NCI-H2107 treated with DMSO at 0.1 percent for 48 hours (cell line): ENCODE results near the gene NKAIN1.
"Not testable (repeated sequence)": the region's sequence is repeated elsewhere in the genome, so short reads cannot be mapped to it uniquely, and the experiment has no call there.

Experiments used
- DNase-seq: peaks from one replicate; lab custom pipeline; 2025; ENCODE audit not compliant: unreplicated experiment; lab: John Stamatoyannopoulos, UW

NKAIN1 gene

GRCh38 chr1:31239653-31240241, at the start of gene NKAIN1:
NKAIN1 (minus strand) TSS chr1:31239887; CDS start chr1:31239547, 340 bp downstream.
- no peak for DNase-seq

DNA sequence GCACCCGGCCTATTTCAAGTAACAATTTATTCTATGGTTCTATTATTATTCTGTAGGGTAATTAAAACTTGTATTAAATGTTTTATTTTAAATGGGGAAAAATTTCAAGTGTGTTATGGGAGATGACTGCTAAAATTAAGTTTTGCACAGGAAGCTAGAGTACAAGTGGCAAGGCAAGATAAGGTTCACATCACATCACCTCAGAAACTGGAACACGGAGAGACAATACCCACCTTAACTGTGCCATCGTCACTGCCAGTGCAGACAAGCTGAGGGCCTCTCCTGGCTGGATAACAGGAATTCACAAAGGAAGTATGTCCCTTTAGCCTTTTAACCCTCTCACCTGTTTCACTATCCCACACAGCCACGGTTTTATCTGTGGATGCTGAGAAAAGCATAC, 49.3 kb upstream of the NKAIN1 start:
- DNase-seq, result no peak

DNA sequence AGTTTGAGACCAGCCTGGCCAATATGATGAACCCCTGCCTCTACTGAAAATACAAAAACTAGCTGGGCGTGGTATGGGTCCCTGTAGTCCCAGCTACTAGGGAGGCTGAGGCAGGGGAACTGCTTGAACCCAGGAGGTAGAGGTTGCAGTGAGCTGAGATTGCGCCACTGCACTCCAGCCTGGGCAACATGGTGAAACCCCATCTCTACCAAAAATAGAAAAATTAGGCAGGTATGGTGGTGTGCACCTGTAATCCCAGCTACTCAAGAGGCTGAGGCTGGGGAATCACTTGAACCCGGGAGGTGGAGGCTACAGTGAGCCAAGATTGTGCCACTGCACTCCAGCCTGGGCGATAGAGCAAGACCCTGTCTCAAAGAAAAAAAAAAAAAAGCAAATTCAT, 48.1 kb upstream of the NKAIN1 start:
- not testable (repeated sequence) for DNase-seq

DNA sequence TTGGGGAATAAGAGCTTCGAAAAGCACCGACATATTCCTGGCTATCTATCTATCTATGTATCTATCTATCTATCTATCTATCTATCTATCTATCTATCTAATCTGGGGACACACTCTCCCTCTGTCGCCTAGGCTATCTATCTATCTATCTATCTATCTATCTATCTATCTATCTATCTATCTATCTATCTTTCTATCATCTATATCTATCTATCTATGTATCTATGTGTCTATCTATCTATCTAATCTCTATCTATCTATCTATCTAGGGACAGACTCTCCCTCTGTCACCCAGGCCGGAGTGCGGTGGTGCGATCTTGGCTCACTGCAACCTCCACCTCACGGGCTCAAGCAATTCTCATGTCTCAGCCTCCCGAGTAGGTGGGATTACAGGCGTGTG, 42.7 kb upstream of the NKAIN1 start:
- DNase-seq, result not testable (repeated sequence)

DNA sequence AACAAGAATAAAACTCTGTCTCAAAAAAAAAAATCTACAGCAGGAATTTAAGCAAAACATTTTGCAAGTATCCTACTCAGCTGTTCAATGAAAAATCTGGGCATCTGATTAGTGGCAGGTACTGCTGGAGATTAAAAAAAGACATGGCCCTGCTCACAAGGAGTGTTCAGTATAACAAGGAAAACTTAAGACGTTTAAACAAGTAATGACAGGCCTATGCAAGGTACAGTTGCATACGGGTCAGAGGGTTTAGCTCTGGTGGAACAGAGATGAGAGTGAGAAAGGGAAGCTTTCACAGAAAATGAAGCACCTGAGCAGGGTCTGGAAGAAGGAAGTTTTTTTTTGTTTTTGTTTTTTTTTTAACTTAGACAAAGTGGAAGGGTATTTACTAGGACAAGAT, 33.9 kb upstream of the NKAIN1 start:
- DNase-seq, result no peak

DNA sequence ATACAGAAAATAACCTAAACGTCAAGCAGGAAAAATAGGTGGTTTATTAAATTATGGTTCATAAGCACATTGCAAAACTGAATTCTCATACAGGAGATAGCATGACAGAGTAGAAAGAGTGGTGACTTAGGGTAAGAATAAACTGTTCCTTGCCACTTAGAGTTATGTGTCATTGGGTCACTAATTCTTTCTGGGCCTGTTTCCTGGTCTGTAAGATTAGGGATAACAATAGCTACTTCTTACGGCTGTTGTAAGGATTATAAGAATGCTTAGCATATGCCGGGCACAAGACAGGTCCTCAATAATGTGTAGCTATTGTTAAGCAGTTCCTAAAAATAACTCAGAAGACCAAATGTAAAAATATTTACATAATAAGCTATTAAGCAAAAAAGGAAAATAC, 32.7 kb upstream of the NKAIN1 start:
- no peak for DNase-seq

DNA sequence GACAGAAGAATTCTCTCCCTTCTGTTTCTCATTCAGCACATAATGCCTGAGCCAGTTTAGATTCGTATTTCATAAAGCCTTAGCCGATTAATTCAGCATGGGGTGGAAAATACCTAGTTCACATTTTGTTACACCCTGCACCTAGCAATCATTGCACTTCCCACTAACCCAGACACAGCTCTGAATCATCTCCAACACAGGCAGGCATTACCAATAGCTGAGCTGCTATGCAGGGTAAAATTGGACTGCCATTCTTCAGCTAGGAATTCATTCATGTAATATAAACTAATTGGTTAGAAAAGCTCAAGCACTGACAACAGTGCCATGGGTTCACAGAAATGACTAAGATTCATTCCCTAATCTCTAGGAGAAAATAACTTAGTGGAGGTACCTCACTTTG, 26.9 kb upstream of the NKAIN1 start:
- no peak for DNase-seq

- no peak for DNase-seq
These were observed 25.2 kb upstream of the NKAIN1 start for GRCh38 chr1:31264790-31265386.

DNA sequence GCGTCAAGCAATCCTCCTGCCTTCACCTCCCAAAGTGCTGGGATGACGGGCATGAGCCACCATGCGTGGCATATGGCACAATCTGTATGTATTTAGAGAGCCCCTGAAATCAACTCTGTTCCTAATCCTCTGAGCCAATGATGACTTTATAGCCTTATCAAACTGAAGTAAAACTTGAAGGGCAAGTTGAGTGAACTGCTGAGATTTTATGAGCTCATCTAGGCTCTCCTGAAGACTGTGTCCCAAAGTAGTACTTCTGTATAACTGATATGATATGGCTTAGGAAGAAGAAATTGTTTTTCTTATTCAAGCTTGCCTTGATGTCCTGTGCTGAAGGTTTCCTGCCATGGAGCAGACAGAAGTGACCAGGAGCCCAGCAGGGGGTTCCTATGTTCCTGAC, 23.7 kb upstream of the NKAIN1 start:
- no peak for DNase-seq

DNA sequence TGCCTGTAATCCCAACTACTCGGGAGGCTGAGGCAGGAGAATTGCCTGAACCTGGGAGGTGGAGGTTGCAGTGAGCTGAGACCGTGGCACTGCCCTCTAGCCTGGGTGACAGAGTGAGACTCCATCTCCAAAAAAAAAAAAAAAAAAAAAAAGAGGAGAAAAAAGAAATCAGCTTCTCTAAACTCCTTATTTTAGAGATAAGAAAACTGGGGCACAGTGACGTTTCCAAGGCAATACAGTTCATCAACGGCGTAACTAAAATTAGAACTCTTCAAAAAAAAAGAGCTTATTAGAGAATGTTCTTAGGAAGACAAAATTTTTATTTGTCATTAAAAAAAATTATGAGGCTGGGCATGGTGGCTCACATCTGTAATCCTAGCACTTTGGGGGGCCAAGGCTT, 22.7 kb upstream of the NKAIN1 start:
- not testable (repeated sequence) for DNase-seq

DNA sequence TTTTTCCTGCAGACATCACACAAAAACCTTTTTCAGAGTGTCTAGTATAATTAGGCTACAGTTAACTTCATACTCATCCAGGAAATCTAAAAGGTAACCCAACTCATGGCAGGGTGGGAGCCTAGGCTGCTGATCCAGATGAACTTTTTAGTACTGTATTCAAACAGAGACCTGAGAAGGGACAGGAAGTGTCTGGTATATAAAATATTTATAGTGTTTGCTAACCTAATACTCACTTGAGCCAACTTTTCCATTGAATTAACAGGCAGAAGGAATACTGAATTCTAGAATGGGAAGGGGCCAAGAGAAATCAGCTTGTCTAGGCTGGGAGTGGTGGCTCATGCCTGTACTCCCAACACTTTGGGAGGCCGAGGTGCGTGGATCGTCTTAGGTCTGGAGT, 22.2 kb upstream of the NKAIN1 start:
- DNase-seq, result no peak

DNA sequence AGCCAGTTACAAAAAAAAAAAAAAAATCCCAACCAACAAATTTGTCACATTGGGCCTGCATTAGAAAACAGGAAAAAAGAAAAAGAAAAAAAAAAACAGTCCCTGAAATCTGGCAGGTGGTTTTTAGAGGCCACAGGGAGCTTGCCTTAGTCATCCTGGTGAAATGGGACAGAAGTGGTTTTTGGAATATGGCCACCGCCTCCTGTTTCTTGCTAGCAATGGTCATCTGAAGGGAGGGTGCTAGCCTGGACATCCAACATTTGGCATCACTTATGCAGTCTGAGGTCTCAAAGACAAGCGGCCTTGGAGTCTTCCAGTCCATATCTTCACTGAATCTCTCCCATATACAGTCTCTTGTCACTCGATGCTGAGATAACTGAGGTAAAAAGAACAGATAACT, 20.1 kb upstream of the NKAIN1 start:
- DNase-seq, result no peak

GRCh38 chr1:31258581-31258980, 18.9 kb upstream of the NKAIN1 start:
- no peak for DNase-seq

DNA sequence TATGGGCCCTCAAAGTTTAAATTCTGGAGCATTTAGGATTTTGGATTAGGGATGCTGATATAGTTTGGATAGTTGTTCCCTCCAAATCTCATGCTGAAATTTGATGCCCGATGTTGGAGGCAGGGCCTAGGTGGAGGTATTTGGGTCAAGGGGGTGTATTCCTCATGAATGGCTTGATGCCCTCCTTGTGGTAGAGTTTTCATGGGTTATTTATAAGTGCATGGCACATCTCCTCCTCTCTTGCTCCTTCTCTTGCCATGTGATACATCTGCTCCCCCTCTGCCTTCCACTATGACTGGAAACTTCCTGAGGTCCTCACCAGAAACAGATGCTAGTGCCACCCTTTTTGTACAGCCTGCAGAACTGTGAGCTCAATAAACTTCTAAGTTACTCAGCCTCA, 17.5 kb upstream of the NKAIN1 start:
- DNase-seq, result no peak

DNA sequence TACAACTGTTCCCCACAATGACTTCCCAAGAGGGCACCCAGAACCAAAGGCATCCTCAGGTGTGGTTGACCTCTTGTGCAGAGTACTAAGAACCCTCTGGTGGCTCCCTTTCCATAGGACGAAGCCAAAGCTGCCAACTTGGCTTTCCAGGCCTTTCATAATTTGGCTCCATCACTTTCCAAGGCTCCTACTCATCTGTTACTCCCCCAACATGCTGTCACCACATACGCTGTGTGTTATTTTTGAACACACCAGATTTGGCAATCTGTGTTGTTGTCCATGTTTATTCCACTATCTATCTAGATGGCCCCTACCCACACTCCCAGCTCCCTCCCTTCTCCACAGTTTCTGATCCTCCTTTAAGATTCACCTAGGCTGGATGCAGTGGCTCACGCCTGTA, 10.2 kb upstream of the NKAIN1 start:
- DNase-seq, result no peak

DNA sequence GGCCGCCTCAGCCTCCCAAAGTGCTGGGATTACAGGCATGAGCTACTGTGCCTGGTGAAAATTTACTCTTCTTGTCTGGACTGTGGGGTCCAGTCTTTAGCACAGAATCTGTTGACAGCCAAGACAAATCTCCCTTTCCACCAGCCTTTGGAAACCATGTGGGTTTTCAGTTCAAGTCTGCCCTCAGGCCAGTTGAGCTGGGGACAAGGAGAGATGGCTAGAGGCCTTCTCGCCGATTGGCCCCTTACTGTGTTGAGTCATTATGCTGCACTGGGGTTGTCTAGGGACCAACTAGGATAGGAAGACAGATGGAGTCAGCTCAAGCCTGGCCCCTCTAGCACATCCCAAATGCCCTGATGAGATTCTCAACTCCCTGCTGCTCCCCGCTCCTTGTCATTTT, 8.6 kb upstream of the NKAIN1 start:
- no peak for DNase-seq

DNA sequence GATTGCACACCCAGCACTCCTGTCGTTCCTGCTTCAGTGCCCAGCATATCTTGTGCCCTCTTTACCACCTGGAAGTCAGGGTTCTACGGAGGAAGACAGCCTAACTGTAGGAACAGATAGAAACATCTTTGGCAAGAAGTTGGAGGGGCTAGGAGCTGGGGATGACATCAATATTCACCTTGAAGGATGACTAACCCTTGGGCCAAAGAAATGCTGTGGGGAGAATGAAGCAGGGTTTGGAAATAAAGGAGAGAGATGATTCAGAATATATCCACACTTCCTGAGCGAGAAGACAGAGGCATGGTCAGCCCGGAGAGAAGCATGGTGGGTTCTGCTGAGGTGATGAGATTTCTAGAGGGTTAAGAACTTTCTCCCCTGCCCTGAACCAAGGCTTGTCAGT, 4.6 kb upstream of the NKAIN1 start:
- no peak for DNase-seq

DNA sequence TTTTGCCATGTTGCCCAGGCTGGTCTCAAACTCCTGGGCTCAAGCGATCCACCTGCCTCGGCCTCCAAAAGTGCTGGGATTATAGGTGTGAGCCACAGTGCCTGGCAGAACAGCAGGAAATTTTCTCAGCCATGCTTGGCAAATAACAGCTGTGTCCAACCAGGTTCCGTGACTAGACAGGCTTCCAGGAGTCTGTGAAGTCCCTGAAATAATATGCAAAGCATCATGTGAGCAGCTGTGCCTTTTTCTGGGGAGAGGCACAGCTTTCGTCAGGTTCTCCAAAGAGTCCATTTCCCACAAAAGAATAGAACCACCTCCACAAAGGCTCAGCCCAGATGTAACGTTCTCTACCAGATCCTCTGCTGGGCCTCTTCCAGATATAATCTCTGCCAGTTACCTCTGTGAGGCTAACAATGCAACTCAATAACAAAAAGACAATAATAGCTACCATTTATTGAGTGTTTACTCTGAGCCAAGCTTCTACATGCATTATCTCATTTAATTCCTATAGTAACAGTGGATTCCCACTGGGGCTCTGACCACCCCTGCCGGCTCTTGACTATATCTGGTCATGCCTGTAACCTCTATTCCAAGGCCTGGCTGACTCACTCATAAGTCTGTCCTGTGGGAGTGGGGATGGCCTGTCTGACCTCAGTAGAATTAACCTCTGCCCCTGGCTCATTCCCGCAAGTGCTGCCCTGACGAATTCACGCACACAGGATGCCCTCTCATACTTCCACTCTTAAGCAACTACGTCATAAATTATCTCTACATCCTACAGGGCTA, 4.0 kb upstream of the NKAIN1 start:
- DNase-seq, result no peak

DNA sequence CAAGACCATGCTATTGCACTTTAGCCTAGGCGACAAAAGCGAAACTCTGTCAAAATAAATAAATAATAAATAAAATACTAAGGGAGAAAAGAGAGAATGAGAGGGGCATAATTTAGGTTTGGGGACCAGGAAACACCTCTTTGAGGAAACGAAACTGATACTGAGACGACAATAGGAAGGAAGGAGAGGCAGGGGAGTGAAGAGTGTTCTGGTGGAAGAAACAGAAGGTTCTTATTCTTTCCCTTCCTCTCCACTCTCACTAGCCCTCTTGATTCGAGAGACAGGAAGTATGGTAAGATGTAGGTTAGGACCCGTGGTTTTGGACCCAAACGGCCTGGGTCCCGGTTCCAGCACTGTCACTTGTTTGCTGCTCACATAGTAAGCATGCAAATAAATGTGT, 1.6 kb upstream of the NKAIN1 start:
- DNase-seq, result no peak

GRCh38 chr1:31238986-31239613, 587 bp downstream of the NKAIN1 start:
- DNase-seq, result no peak

DNA sequence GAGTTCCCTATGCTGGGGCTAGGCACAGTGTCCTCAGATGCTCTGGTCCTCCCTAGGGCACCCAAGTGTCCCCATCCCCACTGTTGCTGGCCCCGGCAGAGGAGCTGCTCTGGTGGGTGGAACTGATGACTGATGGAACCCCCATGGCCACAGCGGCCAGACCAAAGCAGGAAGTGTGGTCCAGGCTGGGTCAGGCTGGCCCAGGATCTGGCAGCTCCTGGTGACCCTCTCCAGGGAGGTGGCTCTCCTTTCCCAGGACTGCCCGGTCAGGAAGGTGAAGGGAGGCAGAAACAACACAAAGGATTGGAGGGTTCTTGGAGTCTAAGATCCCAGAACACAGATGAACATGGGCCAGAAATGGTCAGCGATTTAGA, 1.1 kb downstream of the NKAIN1 start:
- DNase-seq, result no peak

GRCh38 chr1:31234870-31235269, 4.8 kb downstream of the NKAIN1 start:
- no peak for DNase-seq
